ENCODE results near the gene NAA15.

GRCh38 chr4:139386421-139386820 is 85.1 kb downstream of the NAA15 start:
- TF ChIP-seq CTCF (IDR thresholded peaks at IDR 0.05): no peak
- TF ChIP-seq POLR2A (IDR thresholded peaks at IDR 0.05): no peak
- no peak for TF ChIP-seq EP300 (IDR thresholded peaks at IDR 0.05)

All from tibial nerve (tissue), 4 donors.